HG03025 (cell line): ENCODE measurements around the gene CLIP3.
"Not testable (repeated sequence)": the region's sequence is repeated elsewhere in the genome, so short reads cannot be mapped to it uniquely, and the experiment has no call there.

Experiments used
- ATAC-seq: cut with Tn5 transposase; IDR thresholded peaks from one replicate; pipeline ENCODE4 v1.9.1; 2021; ENCODE audit warnings: mild to moderate bottlenecking, moderate library complexity; ENCODE audit not compliant: unreplicated experiment, low FRiP score

The CLIP3 gene, protein sequence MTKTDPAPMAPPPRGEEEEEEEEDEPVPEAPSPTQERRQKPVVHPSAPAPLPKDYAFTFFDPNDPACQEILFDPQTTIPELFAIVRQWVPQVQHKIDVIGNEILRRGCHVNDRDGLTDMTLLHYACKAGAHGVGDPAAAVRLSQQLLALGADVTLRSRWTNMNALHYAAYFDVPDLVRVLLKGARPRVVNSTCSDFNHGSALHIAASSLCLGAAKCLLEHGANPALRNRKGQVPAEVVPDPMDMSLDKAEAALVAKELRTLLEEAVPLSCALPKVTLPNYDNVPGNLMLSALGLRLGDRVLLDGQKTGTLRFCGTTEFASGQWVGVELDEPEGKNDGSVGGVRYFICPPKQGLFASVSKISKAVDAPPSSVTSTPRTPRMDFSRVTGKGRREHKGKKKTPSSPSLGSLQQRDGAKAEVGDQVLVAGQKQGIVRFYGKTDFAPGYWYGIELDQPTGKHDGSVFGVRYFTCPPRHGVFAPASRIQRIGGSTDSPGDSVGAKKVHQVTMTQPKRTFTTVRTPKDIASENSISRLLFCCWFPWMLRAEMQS

DNA sequence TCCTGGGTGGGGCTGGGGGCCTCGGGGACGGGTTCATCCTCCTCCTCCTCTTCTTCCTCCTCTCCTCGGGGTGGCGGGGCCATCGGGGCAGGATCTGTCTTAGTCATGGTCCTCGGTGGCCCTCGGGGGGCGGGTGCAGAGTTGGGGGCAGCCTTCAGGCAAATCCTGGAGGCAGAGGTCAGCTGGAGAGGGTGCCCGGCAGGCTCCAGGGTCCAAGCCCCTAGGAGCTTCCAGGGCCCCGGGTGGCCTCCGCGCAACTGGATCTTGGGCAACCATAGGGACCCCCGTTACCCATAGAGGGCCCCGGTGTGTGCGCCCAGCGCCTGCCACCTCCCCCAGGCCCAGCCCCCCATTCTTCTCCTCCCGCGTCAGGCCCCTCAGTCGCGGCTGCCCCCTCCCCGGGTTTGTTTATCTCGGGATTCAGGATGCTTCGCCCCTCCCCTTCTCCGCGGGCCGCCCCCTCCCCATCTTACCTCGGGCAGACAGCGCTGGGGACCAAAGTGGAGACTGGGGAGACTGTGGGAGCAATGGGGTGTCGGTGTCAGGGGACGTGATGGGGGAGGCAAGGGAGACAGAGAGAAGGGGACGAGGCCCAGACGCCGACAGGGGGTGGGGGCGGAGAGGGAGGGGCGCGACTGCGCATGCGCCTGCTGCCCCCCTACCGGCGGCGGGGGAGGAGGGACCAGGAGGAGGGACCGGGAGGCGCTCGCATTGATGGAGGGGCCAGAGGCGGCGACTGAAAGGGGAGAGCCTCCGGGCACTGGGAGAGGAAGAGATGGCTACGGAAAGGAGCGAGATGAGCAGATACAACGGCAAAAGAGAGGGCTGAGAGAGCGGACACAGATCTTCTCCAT, at the start of gene CLIP3:
CLIP3 (minus strand) TSS at position 623 of the 854 bp plus-strand sequence; CDS start at position 107, 516 bp downstream.
- no peak for ATAC-seq

DNA sequence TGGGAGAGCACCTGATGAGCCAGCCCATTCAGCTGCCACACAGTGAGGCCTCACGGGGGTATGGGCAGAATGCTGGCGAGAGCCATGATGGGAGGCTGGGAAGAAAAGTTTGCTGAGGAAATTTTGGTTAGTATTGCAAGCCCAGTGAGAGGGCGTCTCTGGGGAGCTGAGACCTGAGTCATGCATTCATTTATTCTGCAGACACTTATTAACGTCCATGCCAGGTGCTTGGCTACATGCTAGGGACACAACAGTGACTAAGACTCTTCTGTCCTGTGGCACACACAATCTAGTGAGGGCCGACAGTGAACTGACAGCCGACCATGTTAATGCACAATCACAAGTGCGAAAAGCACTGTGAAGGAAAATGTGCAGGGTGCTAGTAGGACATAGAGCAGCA, 49.2 kb upstream of the CLIP3 start:
- no peak for ATAC-seq

DNA sequence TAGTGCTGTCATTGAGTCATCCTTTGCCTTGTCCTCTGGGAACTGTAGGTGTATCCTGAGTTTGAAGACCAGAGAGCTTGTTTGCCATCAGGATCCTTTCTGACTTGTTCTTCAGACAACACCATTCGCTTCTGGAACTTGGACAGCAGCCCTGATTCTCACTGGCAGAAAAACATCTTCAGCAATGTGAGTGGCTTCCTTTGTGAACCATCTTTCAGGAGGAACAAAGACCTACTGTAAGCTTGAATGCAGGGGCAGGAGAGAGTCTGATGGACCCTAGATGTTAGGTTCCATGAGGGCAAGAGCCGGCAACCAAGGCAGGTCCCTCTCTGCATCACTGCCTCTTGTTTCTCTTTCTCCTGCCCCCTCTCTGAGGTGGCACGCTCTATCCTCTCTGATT, 48.7 kb upstream of the CLIP3 start:
- ATAC-seq: no peak

DNA sequence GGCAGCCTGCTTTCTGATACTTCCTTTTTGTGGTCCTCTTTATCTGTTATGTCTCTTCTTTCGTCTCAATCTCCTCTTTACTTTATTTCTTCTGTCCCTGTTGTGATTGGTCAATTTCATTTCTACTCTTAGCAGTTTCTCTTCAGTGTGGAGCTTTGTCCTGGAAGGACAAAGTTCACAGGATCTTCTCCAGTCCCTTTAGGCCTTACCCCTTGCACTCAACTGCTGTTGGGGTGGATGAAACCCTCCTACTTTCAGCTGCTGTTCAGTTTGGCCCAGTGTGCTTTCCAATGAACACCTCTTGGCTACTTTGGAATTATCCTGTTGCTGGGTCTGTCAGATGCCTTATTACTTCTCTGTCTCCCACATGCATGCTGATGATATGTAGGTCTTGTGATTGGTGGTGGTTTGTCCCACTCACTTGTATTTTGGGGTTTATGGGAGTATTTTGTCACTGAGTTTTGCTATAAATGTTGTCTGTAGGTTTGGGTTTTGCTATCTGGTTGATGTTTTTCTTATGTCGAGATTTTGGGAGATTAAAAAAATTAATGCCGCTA, 46.8 kb upstream of the CLIP3 start:
- ATAC-seq: no peak

DNA sequence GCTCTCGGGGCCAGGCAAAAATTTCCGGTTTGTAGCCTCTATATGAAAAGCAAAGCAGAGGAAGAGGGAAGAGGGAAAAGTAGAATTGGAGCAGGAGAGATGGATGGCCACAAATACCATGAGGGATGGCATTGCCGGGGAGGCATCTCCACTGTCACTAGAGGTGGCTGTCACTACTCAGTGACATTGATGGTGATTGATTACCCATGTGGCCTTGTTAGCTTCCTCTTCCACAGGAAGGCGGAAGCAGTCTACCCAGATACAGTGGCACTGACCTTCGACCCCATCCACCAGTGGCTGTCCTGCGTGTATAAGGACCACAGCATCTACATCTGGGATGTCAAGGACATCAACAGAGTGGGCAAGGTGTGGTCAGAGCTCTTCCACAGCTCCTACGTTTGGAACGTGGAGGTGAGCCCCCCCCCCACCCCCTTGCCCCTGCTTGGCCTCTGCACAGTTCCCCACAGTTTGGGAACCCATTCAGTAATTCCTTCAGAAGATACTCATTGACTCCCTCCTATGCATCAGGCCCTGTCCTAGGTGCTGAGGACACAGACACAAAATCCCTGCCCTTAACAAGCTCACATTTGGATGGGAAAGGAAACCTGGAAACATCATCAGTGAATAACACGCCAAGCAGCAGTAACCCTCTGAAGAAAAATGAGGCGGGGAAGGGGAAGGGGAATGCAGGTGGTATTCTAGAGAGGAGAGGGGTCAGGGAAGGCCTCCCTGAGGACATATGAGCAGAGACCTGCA, 40.6 kb upstream of the CLIP3 start:
- ATAC-seq: no peak

DNA sequence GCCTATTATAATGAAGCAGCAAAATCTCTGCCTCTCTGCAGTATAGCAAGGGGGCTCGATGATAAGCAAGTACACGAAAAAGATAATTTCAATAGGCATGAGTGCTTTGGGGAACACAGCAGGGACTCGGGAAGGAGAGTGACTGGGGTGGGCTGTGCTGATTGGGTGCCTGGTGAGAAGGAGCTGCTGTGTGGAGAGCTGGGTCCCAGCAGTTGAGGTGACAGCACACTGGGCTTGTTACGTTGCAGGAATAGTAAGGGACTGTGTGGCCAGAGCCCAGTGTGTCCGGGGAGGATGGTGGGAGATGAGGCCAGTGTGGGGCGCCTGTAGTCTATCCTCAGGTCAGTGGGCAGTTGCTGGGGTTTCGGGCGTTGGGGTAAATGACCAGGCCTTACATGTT, 39.4 kb upstream of the CLIP3 start:
- no peak for ATAC-seq

DNA sequence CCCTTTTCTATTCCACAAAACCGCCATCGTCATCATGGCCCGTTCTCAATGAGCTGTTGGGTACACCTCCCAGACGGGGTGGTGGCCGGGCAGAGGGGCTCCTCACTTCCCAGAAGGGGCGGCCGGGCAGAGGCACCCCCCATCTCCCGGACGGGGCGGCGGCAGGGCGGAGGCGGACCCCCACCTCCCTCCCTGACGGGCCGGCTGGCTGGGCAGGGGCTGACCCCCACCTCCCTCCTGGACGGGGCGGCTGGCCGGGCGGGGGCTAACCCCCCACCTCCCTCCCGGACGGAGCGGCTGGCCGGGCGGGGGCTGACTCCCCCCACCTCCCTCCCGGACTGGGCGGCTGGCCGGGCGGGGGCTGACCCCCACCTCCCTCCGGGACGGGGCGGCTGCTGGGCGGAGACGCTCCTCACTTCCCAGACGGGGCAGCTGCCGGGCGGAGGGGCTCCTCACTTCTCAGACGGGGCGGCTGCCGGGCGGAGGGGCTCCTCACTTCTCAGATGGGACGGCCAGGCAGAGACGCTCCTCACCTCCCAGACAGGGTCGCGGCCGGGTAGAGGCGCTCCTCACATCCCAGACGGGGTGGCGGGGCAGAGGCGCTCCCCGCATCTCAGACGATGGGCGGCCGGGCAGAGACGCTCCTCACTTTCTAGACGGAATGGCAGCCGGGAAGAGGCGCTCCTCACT, 36.3 kb upstream of the CLIP3 start:
- ATAC-seq: not testable (repeated sequence)

DNA sequence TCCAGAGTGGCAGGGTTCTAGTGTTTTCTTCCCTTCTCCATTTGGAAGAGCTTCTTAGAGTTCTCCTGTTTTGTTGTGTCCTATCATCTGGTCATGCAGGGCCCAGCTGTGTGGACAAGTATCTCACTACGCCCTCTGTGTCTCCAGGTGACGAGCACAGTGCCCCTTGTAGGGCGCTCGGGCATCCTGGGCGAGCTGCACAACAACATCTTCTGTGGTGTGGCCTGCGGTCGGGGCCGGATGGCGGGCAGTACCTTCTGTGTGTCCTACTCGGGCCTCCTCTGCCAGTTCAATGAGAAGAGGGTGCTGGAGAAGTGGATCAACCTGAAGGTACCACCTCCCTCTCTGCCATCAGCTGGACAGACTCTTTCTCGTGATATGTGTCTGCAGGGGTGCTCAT, 35.0 kb upstream of the CLIP3 start:
- ATAC-seq: no peak

DNA sequence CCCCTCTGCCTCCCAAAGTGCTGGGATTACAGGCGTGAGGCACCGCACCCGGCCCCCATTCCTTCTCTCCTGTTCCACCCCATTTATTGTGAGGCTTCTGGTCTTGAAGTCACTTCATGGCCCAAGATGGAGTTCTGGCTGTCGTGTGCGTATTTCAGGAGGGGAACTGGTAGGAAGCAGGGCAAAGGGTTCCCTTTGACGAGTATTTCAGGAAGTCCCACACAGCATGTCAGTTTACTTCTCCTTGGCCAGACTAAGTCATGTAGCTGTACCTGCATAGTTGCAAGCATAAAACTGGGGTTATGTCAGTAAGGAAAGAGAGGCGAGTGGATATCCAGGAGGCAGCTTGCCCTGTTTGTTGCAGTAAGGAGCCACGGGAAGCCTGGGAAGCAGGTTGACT, 32.2 kb upstream of the CLIP3 start:
- ATAC-seq: no peak

DNA sequence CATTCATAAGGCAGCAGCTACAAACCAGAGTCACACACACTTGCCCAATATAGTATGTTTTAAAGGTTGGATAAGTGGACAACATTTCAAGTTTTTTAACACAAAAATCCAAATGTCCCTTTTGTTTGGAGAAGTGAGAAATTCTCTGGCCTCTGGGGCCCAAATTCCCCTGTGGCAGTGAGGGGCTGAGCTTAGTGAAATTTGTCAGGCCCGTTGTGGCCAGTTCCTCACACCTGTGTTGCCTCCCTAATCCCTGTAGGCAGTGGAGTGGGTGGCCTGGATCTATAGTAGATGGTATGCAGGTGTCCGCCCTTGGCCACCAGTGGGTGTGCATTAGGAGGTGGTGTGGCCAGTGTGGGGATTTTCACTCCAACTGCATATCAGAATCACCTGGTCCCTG, 28.7 kb upstream of the CLIP3 start:
- ATAC-seq: no peak

DNA sequence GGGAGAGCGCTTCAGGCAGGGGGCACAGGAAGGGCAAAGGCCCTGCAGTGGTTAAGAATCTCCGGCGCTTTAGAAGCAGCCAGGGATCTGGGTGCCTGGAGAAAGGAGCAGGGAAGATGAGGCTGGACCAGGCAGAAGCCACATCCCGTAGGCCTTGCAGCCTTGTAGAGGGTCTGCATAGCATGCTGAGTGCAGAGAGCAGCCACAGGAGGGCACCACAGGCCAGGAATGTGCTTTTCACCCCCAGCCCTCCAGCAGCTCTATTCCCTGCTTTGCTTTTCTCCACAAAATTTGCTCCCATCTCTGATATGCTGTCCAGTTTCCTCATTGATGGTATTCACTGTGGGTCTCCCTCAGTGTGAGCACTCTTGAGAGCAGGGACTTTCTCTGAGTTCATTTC, 27.8 kb upstream of the CLIP3 start:
- no peak for ATAC-seq

DNA sequence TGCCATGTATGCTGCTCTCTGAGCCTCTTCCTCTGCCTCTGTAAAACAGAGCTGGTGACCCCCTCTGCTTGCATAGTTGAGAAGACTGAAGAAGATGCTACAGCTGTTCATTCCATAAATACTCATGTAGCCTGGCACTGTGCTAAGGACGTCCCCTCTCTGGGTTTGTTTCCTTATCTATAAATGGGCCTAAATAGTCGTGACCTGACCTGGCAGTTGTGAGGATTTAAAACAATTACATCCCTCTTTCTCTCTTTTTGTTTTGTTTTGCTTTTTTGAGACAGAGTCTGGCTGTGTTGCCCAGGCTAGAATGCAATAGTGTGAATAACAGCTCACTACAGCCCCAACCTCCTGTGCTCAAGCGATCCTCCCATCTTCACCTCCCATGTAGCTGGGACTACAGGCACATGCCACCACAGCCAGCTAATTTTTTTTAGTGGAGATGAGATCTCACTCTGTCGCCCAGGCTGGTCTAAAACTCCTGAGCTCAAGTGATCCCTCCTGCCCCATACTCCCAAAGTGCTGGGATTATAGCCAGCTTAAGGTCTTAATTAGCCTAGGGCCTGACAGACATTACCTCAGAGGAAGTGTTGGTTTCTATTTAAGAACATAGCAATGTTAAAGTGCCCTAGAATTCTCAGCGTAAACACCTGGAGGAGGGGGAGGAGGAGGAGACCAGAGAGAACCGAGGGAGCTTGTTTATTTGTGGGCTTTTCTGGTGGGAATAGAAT, 26.7 kb upstream of the CLIP3 start:
- ATAC-seq: no peak

DNA sequence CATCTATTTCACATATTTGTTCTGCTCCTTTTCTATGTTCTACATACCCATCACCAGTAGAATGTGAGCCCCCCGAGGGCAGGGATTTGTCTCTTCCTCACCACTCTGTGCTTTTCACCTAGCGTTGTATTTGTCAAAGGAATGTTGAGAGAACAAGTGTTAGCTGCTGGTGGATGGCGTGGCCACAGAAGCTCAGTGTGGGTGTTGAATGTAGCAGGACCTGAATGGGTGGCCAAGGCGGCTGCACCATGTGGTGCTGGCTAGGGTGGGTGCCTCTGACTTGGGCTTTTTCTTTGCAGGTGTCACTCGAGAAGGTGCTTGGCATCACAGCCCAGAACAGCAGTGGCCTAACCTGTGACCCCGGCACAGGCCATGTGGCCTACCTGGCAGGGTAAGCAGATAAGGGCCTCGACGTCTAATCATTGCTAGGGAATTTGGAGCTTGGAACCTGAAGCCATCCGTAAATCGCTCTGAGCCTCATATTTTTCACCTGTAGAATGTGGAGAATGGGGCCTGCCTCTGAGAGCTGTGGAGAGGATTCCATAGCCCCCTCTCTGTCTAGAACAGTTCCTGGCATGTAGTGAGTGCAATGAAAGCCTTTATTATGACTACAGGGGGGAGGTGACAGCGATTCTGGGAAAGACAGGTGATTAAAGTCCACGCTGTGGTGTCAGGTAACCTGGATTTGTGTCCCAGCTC, 26.0 kb upstream of the CLIP3 start:
- no peak for ATAC-seq

DNA sequence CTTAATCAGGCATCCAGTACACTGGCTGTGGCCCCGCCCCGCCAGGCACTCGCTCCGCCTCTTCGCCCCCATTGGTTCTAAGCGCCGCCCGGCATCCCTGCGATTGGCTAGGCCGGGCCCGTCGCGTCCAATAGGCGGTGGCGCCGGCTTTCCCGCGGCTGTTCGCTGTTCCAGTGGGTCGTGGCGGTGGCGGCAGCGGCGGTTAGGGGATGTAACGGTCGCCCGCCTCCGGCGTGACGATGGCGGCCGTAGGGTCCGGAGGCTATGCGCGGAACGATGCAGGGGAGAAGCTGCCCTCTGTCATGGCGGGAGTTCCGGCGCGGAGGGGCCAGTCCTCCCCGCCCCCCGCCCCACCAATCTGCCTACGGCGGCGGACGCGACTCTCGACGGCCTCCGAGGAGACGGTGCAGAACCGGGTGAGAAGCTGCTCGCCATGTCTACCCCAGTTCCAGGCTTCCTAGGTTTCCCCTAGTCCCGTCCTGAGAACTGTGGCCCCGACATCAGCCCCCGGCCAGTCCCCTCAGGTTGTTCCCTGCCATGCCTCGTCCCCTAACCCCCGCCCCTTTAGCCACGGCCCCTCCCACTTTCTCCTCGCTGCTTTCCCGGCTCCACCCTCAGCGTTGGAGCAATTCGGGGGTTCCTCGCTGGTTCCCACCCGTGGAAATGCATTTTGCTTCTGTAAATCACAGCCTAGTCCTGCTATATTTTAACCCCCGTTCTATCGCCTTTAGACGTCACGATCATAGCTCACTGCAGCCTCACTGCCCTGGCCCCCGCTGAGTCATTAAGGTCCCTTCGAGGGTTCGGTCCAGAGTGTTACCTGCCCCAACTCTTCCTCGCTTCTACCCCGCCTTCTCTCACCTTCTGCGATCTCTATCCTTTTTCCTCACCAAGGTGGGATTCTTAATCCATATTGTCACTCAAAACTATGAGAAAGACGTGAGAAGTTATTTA, 22.3 kb upstream of the CLIP3 start, which contains the start of gene WDR62:
WDR62 (plus strand) TSS at position 165 of the 954 bp plus-strand sequence; CDS start at position 240, 75 bp downstream.
- ATAC-seq: peak; percentile 70

DNA sequence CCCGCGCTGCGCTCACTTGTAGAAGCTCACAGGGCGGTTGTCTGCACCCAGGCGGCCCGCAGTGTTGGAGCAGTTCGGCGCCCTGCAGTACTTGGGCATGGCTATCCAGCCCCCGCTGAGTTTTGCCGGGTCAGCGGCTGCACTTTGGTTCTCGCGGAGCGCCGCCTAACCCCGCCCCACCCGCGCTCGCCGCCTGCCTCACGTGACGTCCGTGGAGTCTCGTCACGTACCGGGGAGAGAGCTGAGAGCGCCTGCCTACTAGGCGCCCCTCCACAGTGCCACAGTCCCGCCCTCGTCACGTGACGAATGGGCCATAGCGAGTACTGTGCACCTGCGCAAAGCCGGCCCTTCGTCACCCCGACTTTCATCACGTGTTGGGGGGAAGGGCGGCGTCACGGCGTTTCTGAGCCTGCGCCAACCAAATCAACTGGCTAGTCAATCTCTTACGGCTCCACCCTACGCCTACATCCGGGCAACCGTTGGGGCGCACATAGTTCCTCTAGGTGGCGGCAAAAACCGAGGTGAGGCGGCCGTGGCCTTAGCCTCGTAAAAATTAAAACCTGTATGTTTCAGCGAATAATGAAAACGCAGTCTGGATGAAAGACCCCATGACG, 21.6 kb upstream of the CLIP3 start, which contains the start of gene THAP8:
THAP8 (minus strand) TSS at position 167 of the 614 bp plus-strand sequence; CDS start at position 99, 68 bp downstream.
- ATAC-seq: peak; percentile 67

DNA sequence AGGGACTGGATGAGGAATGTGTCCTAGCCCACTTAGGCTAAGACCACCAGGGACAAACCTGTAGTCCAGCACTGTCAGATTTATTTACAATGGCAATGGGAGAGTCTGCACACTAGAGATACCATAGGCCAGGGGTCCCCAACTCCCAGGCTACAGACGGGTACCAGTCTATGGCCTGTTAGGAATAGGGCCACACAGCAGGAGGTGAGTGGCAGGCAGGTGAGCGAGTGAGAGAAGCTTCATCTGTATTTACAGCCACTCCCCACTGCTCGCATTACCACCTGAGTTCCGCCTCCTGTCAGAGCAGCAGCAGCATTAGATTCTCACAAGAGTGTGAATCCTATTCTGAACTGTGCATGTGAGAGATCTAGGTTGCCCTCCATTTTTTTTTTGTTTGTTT, 19.0 kb upstream of the CLIP3 start:
- no peak for ATAC-seq

DNA sequence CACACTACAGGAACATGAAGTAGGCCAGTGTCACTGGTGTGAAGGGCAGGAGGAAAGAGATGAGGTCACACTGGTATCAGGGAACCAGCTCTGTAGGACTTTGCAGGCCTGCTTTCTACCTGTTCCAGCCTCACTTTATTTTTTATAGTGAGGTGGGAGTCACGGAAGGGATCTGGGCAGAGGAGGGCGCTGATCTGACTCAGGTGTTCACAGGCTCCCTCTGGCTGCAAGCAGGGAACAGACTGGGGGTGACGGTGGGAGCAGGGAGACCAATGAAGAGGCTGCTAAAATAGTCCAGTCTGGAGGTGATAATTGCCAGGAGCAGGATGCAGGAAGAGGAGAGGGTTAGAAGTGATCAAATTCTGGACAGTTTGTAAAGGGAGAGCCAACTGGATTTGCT, 18.6 kb upstream of the CLIP3 start:
- no peak for ATAC-seq
